Panc1 (cell line): ENCODE measurements around the gene RASSF10.

Experiments used
- CTCF ChIP-seq: fragments of 450-650 bp; IDR thresholded peaks from 2 replicates; pipeline ENCODE4 v1.5.1; 2017; ENCODE audit warnings: mild to moderate bottlenecking
- POLR2AphosphoS5 ChIP-seq: IDR thresholded peaks from 2 replicates; pipeline ENCODE4 v1.6.1; 2012; ENCODE audit warnings: mild to moderate bottlenecking, low read depth, low read length, moderate library complexity
- REST ChIP-seq, 2 experiments: IDR thresholded peaks; 2 replicates each; pipeline ENCODE4 v1.6.1; 2011 to 2012; ENCODE audit warnings: low read depth in 2 of 2, control low read depth in 1 of 2, low read length in 1 of 2, mild to moderate bottlenecking in 1 of 2, moderate library complexity in 1 of 2; ENCODE audit not compliant: insufficient read depth in 1 of 2
- SIN3A ChIP-seq: IDR thresholded peaks from 2 replicates; pipeline ENCODE4 v1.6.1; 2012; ENCODE audit warnings: low read depth, mild to moderate bottlenecking, low read length, moderate library complexity, borderline replicate concordance; ENCODE audit not compliant: insufficient read depth

- TF ChIP-seq CTCF, result no peak
- TF ChIP-seq SIN3A, result no peak
- TF ChIP-seq POLR2AphosphoS5, result no peak
- no peak for TF ChIP-seq REST (IDR thresholded peaks at IDR 0.05; ENCODE audit: insufficient read depth in 1 of 2, low read depth in 2 of 2, low read length in 1 of 2)
These were observed 24.8 kb downstream of the RASSF10 start for GRCh38 chr11:13033760-13034533.
